ENCODE results near the gene SESN2.

- TF ChIP-seq EZH2 (IDR thresholded peaks at IDR 0.05; ENCODE audit: insufficient read depth, poor library complexity, severe bottlenecking), result no peak
- no peak for TF ChIP-seq EZH2phosphoT487 (IDR thresholded peaks at IDR 0.05; ENCODE audit: insufficient read depth, low read depth)
These were observed 7.6 kb downstream of the SESN2 start for GRCh38 chr1:28266920-28267322.
